T-helper 2 cell treated with Interferon-gamma antibody and Interleukin-4, amounts not matched to agents 5 μg/mL and 100 μg/mL, for 36 hours (primary cell): ENCODE data around the gene ANKS6.

Experiments
- DNase-seq: peaks from one replicate; pipeline ENCODE4 v3.0.0; 2021; ENCODE audit warnings: low spot score
- H3K27ac Mint-ChIP-seq: one replicate; pipeline ENCODE4 v1.8.0; 2021; ENCODE audit warnings: mild to moderate bottlenecking, mixed read lengths
- H3K27me3 Mint-ChIP-seq: one replicate; pipeline ENCODE4 v1.8.0; 2021; ENCODE audit warnings: low read depth, mixed read lengths
- H3K36me3 Mint-ChIP-seq: one replicate; pipeline ENCODE4 v1.8.0; 2021; ENCODE audit warnings: low read depth, mixed read lengths
- H3K4me1 Mint-ChIP-seq: one replicate; pipeline ENCODE4 v1.8.0; 2021; ENCODE audit warnings: low read depth, mixed read lengths
- H3K4me3 Mint-ChIP-seq: one replicate; pipeline ENCODE4 v1.8.0; 2022; ENCODE audit warnings: mild to moderate bottlenecking, moderate library complexity, mixed read lengths
- H3K9me3 Mint-ChIP-seq: one replicate; pipeline ENCODE4 v1.8.0; 2021; ENCODE audit warnings: mixed read lengths

ANKS6 gene

DNA sequence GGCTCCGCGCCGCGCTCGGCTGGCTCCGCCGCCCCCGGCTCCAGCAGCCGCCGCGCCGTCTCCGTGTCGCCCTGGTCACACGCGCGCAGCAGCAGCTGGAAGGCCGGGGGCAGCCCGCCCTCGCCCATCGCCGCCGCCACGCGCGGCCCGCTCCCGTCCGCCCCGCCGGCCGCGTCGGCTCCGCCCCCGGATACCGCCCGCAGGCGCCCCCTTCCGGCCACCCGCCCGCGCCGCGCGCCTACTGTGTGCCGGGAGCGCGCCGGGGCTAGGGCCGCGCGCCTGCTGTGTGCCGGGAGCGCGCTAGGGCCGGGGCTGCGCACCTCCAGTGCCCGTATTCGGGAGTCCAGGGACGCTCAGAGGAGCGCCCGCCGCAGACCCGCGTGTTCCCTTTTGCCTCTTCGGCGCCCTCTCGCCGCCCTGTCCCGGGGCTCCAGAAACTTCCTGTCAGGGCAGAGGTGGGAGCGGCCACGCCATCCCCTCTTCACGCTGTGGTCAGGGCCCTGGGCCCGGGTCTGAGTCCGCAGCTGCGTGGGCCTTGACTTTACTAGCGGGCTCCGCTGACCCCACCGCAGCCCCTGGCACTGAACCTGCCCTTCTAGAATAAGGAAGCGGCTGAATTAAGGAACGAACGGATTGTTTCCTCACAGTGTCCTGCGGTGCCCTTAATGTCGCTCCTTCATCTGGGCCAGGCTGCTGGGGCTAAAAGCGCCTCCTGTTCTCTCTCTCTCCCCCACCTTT, at the start of gene ANKS6:
Gene ANKS6 (minus strand): TSS at position 192 of the 738 bp plus-strand sequence. CDS start 64 bp downstream, at position 128.
- H3K27ac Mint-ChIP-seq = peak within 1 kb of the TSS; percentile 72

DNA sequence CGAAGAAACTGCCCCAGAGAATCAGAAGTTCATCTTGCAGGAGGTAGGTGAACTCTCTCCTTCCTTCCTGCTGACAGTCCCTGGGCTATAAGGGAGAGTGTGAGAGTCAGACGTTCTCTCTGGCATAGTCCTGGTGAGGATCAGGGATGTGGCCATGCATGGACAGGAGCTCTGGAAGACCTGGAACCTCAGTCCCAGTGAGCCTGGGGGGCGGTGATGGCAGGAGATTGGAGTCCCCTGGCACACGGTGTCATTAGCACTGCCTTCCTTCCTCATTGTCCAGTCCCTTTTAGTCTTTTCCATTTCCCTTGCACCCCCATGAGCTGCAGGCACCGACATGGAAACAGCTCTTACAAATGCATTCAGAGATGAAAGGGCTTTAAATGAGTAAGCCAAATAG, 49.7 kb upstream of the ANKS6 start:
- no peak overlapping the region for H3K4me3 Mint-ChIP-seq
- no peaks in the 10 kb centered on the region for H3K4me1 Mint-ChIP-seq
- no peaks in the 10 kb centered on the region for H3K36me3 Mint-ChIP-seq
- no peaks in the 10 kb centered on the region for H3K9me3 Mint-ChIP-seq
- no peaks in the 10 kb centered on the region for H3K27me3 Mint-ChIP-seq
- no peak overlapping the region for H3K27ac Mint-ChIP-seq
- no peak for DNase-seq

More for the DNA sequence above, at the start of gene ANKS6:
- Mint-ChIP-seq H3K36me3 (peaks cover 2% of the 10 kb centered on the region), H3K4me1 (peaks cover 16% of the 10 kb centered on the region), H3K9me3 (peaks cover 15% of the 10 kb centered on the region), H3K27me3 (peaks cover 27% of the 10 kb centered on the region), H3K4me3 (peak within 1 kb of the TSS; percentile 86)
- peak; percentile 81 for DNase-seq

DNA sequence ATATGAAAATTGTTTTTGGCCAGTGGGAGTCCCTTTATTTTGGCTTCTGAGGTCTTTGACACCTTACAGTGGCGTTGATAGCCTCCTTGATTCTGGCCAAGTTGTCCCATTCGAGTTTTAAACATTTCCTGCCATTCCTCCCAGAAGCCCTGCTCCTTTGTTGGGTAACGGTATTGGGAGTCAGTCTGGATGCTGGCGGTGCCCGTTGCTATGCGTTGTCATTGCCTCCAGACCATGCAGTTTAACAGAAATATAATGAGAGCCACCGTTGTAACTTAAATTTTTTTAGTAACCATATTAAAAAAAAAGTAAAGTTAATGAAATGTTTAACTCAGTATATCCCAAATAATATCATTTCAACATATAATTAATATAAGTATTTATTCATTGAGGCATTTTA, 46.2 kb upstream of the ANKS6 start:
- Mint-ChIP-seq H3K36me3 (no peaks in the 10 kb centered on the region), H3K27me3 (no peaks in the 10 kb centered on the region)

DNA sequence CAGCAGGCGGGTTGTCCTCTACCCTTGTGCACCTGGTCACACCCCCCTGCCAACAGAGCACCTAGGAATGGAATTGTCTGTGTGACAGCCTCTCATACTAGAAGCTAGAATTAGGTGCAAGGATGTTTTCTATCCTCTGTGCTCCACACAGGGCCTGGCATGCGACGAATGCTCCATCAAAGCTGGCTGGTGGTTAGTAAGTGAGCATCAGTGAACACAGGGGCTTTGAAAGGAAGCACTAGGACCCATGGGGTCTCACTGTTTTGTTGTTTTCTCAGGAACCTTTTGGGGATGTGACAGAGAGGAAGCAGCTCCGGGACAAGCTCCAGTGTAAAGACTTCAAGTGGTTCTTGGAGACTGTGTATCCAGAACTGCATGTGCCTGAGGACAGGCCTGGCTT, 43.4 kb upstream of the ANKS6 start:
- Mint-ChIP-seq H3K27me3 (no peaks in the 10 kb centered on the region), H3K27ac (no peak overlapping the region), H3K4me3 (no peak overlapping the region), H3K9me3 (no peaks in the 10 kb centered on the region), H3K36me3 (no peaks in the 10 kb centered on the region), H3K4me1 (no peaks in the 10 kb centered on the region)
- no peak for DNase-seq

More for the DNA sequence above, 46.2 kb upstream of the ANKS6 start:
- H3K9me3 Mint-ChIP-seq = no peaks in the 10 kb centered on the region
- H3K4me1 Mint-ChIP-seq = no peaks in the 10 kb centered on the region
- H3K27ac Mint-ChIP-seq = no peak overlapping the region
- H3K4me3 Mint-ChIP-seq = no peak overlapping the region
- no peak for DNase-seq

DNA sequence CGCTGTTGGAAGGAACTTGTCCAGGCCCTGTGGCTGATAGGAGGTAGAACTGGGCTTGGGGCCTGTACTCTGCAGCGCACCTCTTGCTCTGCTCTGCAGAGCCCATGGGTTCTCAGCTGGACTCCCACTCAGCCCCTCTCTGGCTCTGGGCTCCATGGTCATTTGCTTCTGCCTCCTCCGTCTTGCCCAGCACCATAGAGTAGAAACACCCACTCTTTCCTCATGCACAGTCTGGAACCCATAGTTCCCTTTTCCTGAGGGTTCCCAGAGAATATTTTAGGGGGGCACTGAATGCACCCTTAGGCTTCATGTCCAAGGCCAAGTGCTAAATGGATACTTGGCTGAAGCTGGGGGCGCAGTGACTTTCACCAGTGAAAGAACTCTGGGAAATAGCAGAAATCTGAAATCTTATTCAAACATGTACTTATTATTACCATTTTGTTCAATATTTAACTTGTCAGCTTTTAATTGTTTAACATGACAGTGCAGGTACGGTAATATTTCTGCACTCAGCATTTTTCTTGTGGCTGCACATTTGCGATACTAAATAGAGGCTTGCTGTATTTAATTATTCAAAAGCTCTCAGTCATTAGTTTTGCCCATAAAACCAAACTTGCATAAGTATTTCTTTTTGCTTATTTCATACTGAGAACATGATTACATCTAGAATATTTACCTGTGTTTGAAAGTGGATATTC, 42.7 kb upstream of the ANKS6 start:
- no peaks in the 10 kb centered on the region for H3K4me1 Mint-ChIP-seq
- H3K4me3 Mint-ChIP-seq = no peak overlapping the region
- no peaks in the 10 kb centered on the region for H3K9me3 Mint-ChIP-seq
- H3K36me3 Mint-ChIP-seq = no peaks in the 10 kb centered on the region
- DNase-seq = no peak
- H3K27ac Mint-ChIP-seq = no peak overlapping the region
- no peaks in the 10 kb centered on the region for H3K27me3 Mint-ChIP-seq

DNA sequence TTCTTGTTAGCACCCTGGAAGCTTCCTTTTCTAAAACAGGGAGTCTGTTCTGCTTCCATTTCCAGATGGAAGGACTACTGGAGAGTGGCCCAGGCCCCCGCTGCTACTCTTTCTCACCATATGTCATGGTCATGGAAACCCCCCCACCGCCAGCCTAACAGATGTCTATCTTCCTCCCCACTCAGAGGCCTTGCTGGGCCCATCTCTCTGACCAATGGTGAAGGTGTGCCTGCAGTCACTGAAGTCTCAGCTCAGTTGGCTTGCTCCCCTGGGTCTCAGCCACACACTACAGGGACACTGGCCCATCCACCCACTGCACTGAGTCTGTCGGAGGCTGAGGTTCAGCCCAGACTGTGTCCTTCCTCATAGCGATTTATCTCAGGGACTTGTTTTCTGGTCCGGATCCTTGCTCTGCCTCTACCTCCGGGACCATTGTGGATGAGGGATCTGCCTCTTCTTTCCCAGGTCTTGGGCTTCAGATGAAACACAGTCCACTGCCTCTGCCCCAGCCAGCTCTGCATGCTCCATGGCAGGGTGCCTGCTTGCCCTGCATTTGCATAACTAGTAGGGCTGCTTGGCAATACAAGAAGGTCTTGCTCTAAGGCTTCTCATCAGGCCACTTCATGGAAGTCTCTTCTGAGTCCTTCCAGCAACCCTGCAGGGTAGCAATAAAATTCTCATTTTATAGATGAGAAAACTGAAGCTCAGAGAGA, 42.0 kb upstream of the ANKS6 start:
- no peak overlapping the region for H3K27ac Mint-ChIP-seq

DNA sequence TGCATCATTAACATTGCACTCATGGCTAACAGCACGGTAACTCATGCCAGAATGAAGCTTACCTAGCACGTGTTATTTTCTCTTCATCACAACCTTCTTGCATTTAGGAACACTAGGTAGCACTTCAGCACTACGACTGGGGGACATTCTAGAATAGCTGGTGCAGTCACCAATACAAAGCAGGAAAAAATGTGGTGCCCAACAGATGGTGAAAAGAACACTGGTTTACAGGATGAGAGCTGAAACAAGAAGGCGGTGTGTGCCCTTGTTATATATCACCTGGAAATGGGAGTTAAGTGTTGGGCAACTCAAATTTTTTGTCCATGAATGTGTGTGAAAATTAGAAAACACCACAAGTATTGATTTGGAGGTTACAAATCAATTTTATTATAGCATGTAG, 41.2 kb upstream of the ANKS6 start:
- no peaks in the 10 kb centered on the region for H3K27me3 Mint-ChIP-seq
- no peak for DNase-seq
- H3K36me3 Mint-ChIP-seq = no peaks in the 10 kb centered on the region
- no peaks in the 10 kb centered on the region for H3K9me3 Mint-ChIP-seq
- H3K27ac Mint-ChIP-seq = no peak overlapping the region
- H3K4me1 Mint-ChIP-seq = no peaks in the 10 kb centered on the region
- no peak overlapping the region for H3K4me3 Mint-ChIP-seq

More for the DNA sequence above, 42.0 kb upstream of the ANKS6 start:
- Mint-ChIP-seq H3K4me1 (no peaks in the 10 kb centered on the region), H3K9me3 (no peaks in the 10 kb centered on the region), H3K36me3 (no peaks in the 10 kb centered on the region), H3K27me3 (no peaks in the 10 kb centered on the region), H3K4me3 (no peak overlapping the region)
- DNase-seq = no peak

DNA sequence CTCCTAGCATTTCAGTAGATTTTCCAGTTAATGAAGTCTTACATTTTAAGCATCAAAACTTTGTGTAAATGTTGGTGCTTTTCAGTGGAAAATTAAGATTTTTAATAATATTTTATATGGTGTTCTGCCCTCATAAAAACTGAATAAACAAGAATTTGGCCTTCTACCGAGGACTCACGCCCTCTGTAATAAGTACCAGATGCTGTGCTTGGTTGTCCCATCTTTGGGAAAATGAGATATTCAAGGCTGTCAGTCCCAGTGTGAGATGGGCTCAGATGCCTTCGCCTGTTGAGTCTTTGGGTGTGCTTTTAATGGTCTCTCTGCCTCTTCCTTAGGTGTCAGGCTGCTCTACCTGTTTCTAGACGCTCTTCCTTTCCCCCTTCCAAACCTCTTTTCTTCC, 39.9 kb upstream of the ANKS6 start:
- no peak for DNase-seq
- H3K4me3 Mint-ChIP-seq = no peak overlapping the region
- H3K4me1 Mint-ChIP-seq = no peaks in the 10 kb centered on the region
- H3K36me3 Mint-ChIP-seq = no peaks in the 10 kb centered on the region
- no peaks in the 10 kb centered on the region for H3K27me3 Mint-ChIP-seq
- no peak overlapping the region for H3K27ac Mint-ChIP-seq
- no peaks in the 10 kb centered on the region for H3K9me3 Mint-ChIP-seq

DNA sequence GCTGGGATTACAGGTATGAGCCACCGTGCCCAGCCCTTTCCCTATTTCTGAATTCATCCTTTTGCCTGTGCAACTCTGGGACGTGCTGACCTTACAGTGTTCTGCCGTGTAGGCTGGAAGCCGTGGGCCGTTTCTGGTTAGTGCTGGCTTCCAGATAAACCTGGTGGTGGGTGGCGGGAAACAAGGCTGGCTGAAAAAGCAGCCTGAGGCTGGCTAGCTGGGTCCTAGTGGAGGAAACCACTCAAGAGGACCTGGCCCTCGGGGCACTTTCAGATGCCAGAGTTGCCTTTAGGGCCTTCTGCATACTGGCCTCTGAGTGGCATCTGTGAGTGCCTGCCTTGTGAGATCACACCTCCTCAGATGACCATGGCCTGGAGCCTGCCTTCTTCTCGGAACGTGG, 38.0 kb upstream of the ANKS6 start:
- DNase-seq = no peak
- H3K27ac Mint-ChIP-seq = no peak overlapping the region
- no peaks in the 10 kb centered on the region for H3K36me3 Mint-ChIP-seq

DNA sequence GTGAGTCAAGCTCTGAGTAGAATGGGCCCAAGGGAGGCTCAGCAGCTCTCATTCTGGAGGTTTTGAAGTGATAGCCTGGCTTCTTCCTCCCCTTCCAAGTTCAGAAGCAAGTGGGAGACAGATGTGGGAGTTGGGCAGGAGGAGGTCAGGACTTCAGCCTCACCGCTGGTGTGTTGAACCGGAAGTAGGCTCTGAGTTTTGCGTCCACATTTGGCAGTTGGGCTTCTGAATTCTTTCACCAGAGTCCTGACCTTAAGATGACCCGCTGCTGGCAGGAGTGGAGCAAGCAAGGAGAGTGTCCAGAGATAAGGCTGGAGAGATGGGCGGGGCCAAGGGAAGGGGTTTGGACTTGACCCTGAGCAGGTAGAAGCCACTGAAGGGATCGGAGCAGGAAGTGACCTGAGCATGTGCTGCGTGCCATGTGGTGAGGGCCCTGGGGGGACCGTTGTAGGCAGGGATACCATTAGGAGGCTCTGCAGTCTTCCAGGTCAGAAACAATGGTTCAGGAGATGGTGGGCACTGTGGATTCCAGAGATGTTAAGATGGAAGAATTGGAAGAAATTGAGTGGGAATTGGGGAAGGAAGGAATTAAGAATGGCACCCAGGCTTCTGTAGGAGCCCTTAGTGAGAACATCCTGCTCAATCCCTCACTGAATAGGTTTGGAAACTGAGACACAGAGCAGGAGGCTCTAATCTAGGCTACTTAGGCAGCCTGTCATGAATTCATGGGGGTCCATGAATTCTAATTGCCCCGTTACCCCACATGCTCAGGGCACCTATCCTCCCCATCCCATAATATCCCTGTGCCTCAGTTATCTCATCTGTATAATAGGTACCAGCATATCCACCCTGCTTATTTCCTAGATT, 37.0 kb upstream of the ANKS6 start:
- H3K36me3 Mint-ChIP-seq = no peaks in the 10 kb centered on the region
- H3K27ac Mint-ChIP-seq = no peak overlapping the region
- H3K4me3 Mint-ChIP-seq = no peak overlapping the region
- no peak for DNase-seq
- no peaks in the 10 kb centered on the region for H3K27me3 Mint-ChIP-seq
- H3K9me3 Mint-ChIP-seq = no peaks in the 10 kb centered on the region
- no peaks in the 10 kb centered on the region for H3K4me1 Mint-ChIP-seq

More for the DNA sequence above, 38.0 kb upstream of the ANKS6 start:
- Mint-ChIP-seq H3K27me3 (no peaks in the 10 kb centered on the region), H3K4me3 (no peak overlapping the region), H3K4me1 (no peaks in the 10 kb centered on the region), H3K9me3 (no peaks in the 10 kb centered on the region)

DNA sequence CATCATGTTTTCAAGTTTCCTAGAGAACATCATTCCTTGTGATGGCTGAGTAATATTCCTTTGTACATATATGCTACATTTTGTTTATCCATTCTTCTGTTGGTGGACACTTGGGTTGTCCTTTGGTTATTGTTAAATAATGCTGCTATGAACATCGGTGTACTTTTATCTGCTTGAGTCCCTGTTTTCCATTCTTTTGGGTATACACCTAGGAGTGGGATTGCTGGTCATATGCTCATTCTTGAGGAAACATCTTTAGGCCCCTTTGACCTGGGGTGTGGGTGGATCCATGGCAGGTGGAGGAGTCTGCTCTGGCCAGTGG, 36.4 kb upstream of the ANKS6 start:
- Mint-ChIP-seq H3K27me3 (no peaks in the 10 kb centered on the region), H3K4me1 (no peaks in the 10 kb centered on the region), H3K4me3 (no peak overlapping the region), H3K9me3 (no peaks in the 10 kb centered on the region), H3K27ac (no peak overlapping the region), H3K36me3 (no peaks in the 10 kb centered on the region)
- DNase-seq = no peak

DNA sequence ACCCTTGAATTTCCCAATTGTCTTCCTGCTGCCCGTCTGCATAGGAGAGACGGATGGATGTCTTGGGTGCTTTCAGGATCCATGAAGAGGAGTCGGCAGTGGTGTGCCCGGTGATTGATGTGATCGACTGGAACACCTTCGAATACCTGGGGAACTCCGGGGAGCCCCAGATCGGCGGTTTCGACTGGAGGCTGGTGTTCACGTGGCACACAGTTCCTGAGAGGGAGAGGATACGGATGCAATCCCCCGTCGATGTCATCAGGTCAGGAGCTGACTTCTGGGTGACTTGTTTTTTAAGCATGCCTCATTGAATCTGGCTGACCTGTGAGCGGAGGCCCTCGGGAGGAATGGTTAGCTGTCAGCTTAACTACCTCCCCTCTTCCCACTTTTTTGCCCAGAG, 35.3 kb upstream of the ANKS6 start:
- H3K27ac Mint-ChIP-seq = no peak overlapping the region
- no peaks in the 10 kb centered on the region for H3K36me3 Mint-ChIP-seq
- no peak for DNase-seq
- H3K9me3 Mint-ChIP-seq = no peaks in the 10 kb centered on the region
- H3K4me1 Mint-ChIP-seq = no peaks in the 10 kb centered on the region
- H3K27me3 Mint-ChIP-seq = no peaks in the 10 kb centered on the region
- no peak overlapping the region for H3K4me3 Mint-ChIP-seq

DNA sequence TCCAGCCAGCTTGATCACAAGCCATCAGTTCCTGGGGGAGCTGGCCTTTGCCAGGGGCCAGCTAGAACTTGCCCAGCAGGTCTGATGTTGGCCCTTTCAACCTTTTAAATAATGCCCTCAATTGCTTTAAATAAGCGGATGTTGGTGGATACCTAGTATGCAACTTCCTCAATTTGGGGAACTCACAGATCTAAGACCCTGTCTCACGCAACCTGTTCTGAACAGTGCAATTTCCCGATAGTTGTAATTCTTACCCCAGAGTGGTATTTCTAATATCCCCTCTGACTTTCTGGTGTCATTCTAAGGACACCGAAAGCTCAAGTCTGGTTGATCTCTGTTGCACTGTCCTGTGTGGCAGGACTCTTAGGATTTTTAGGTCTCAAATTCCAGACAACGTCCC, 34.2 kb upstream of the ANKS6 start:
- no peak for DNase-seq
- H3K27me3 Mint-ChIP-seq = no peaks in the 10 kb centered on the region
- no peaks in the 10 kb centered on the region for H3K9me3 Mint-ChIP-seq
- H3K4me3 Mint-ChIP-seq = no peak overlapping the region
- no peaks in the 10 kb centered on the region for H3K36me3 Mint-ChIP-seq
- H3K27ac Mint-ChIP-seq = no peak overlapping the region
- no peaks in the 10 kb centered on the region for H3K4me1 Mint-ChIP-seq
